ENCODE measurements around the gene MAP3K10.

The MAP3K10 gene

DNA sequence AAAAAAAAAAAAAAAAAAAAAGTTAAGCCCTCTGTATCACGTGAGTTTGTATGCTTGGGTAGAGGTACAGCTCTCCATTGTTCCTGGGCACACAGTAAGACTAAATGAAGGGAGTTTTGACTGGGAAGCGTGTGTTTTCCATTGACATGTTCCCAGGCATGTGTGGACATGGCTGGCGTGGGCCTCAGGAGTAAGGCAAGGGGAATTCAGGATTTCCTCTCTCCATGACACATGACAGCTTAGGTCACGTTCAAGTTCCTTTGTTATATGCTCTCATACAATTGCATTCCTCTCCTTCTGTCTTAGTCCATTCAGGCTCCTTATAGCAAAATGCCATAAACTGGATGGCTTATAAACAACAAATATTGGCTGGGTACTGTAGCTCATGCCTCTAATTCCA is 17.1 kb upstream of the MAP3K10 start:
- DNase-seq (ENCODE audit: low spot score), result no peak

DNA sequence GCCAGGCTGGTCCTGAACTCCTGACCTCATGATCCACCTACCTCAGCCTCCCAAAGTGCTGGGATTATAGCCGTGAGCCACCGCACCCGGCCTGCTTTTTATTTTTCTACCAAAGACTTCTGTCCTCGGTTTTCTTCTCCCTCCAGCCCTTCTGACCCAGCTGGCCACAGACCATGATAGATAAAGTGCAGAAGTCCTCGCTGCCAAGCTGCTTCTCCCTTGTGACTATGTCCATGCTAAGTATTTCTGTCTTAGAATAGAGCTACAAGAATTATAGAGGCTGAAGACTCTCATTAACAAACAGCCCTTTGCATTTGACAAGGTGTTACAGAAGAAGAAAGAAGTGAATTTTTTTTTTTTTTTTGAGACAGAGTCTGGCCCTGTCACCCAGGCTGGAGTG is 15.4 kb upstream of the MAP3K10 start:
- no peak for DNase-seq (ENCODE audit: low spot score)

DNA sequence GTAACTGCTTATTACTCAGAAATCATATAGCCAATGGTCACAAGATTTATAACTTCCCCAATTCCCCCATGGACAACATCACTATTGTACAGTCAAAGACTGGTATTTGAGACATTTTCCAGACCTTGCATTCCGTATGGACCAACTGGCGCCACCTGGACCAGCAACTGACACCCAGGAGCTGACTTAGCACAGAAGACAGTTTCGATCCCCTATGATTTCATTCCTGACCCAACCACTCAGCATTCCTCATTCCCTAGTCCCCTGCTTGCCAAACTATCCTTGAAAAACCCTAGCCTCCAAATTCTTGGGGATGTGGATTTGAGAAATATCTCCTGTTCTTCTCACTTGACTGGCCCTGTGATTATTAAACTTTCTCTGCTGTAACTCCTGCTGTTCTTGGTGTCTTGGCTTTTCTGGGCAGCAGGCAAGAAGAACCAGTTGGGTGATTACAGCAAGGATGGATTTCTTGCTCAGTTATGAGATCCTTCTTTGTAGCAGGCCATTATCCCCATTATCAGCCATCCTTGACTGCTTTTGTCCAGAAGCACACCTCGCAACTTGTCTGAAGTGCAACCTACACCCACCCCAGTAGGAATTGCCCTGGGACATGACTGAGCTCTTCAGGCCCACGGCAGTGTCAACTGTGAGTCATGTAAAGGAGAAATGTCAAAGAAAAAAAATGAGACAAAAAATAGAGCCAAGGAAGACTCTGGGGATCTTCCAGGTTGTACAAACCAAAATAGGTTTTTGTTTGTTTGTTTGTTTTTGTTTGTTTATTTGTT is 13.7 kb upstream of the MAP3K10 start:
- DNase-seq (ENCODE audit: low spot score), result no peak

DNA sequence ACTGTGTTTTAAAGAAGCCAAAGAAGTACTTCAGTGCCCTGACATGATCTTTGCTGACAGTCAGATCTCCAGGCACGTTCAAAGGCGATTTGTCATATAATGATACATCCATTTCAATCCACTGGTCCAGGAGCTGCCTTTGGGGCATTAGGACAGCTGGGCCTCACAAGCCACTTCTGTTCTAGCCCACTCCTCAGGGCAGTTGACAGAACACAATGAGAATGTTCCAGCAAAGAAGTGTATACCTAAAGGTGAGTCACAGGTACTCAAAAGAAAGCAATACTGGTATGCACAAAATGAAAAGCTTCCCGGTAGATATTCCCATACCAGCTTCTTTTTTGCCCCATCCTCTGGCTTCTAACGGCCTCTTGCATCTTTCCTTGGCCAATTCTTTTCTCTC is 12.5 kb upstream of the MAP3K10 start:
- DNase-seq (ENCODE audit: low spot score), result no peak

DNA sequence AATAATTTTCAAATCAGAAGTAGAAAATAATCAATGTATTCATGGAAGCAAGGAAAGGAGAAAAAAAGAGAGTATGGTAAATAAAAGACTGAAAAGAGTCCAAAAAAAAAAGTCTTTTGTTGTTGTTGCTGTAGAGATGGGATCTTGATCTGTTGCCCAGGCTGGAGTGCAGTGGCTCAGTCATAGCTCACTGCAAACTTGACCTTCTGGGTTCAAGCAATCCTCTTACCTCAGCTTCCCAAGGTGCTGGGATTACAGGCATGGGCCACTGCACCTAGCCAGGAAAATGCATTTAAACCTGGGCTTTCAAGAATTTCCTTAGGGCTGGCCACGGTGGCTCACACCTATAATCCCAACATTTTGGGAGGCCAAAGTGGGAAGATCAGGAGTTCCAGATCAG is 7.0 kb upstream of the MAP3K10 start:
- DNase-seq (ENCODE audit: low spot score), result no peak

DNA sequence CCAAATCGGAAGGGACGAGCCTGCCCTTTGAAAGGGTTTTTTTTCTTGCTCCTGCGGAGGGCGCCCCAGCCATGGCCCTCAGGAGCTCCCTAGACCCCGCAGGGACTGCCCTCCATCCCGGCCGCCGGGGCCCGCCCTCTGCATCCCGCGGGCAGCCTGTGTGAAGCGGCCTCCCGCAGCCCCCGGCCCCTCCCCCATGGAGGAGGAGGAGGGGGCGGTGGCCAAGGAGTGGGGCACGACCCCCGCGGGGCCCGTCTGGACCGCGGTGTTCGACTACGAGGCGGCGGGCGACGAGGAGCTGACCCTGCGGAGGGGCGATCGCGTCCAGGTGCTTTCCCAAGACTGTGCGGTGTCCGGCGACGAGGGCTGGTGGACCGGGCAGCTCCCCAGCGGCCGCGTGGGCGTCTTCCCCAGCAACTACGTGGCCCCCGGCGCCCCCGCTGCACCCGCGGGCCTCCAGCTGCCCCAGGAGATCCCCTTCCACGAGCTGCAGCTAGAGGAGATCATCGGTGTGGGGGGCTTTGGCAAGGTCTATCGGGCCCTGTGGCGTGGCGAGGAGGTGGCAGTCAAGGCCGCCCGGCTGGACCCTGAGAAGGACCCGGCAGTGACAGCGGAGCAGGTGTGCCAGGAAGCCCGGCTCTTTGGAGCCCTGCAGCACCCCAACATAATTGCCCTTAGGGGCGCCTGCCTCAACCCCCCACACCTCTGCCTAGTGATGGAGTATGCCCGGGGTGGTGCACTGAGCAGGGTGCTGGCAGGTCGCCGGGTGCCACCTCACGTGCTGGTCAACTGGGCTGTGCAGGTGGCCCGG is 815 bp downstream of the MAP3K10 start:
- DNase-seq (ENCODE audit: low spot score), result no peak

DNA sequence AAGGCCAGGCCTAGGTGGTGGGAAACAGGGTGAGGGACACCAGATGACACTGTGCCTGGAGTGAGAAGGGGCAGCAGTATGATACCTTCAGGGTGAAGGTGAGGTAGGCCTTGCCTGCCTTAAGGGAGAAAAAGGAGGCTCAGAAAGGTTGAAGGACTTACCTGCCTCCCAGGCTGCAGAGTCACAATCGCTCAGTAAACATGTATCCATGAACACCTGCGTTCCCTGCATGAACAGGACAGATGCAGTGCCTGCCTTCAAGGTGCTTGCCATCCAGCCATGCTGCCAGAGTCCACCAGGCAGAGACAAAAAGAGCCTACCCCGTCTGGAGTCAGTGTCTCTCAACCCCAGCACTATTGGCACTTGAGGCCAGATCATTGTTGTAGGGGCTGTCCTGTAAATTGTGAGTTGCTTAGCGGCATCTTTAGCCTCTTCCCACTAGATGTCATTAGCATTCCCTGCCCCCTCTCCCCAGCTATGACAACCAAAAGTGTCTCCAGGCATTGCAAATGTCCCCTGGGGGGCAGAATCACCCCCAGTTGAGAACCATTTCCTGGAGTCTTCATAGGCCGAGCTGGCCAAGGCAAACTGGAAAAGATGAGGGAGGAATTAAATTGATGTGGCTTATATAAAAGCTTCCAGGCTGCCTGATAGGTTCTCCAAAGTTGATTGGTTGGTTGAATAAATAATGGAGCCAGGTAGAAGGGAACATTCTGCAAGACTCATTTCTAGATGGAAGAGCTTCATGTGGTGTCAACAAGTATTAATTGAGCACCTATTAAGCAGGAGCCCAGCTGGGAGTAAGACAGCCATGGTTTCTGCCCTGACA is 1.7 kb downstream of the MAP3K10 start:
- no peak for DNase-seq (ENCODE audit: low spot score)

DNA sequence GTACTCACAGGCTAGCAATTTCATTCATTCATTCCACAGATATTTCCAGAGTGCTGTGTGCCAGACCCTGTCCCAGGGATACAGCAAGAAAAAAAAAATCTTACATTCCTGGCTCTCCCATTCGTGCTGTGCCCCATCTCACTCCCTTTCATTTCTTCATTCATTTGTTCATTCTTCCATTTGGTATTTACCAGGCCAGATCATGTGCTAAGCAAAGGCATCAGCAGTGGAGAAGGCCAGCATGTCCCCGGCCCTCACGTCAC is 2.3 kb downstream of the MAP3K10 start:
- no peak for DNase-seq (ENCODE audit: low spot score)

DNA sequence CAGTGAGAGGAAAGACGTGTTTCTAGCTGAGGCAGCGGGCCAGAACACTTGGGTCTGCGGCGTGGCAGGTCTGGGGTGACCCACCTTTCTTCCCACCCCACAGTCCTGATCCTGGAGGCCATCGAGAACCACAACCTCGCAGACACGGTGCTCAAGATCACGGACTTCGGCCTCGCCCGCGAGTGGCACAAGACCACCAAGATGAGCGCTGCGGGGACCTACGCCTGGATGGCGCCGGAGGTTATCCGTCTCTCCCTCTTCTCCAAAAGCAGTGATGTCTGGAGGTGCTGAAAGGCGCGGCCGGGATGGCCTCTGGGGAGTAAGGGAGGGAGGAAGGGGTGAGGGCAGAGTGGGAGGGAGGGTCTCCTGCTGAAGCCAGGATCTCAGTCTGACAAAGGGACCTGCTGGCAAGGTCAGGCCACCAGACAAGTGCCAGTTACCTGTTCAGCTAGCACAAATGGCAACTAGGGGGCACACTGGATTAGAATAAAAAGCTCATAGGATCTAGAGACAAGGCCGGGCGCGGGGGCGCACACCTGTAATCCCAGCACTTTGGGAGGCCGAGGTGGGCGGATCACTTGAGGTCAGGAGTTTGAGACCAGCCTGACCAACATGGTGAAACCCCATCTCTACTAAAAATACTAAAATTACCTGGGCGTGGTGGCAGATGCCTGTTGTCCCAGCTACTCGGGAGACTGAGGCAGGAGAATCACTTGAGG is 7.2 kb downstream of the MAP3K10 start:
- no peak for DNase-seq (ENCODE audit: low spot score)

DNA sequence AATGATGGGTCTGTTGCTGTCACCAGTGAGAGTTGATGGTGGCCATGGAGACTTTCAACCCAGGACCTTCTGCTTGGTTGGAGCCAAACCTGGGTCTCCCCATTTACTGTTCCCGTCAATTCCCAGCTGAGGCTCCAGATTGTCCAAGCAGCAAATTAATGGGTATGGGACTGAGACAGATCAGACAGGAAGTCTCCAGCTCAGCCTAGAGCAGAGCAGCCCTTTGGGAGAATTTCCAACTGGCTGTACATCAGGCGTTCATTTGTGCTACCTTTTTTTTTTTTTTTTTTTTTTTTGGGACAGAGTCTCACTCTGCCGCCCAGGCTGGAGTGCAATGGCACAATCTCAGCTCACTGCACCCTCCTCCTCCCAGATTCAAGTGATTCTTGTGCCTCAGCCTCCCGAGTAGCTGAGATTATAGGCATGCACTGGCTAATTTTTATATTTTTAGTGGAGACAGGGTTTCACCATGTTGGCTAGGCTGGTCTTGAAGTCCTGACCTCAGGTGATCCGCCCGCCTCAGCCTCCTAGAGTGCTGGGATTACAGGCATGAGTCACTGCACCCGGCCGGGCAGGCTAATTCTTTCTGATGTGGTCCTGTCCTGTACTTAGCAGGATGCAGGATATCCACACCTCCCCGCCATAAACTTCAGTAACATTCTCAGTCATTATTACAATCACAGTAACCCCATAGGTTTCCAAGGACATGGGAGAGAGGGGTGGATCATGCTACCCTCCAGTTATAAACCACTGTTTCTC is 9.3 kb downstream of the MAP3K10 start:
- DNase-seq (ENCODE audit: low spot score), result no peak

DNA sequence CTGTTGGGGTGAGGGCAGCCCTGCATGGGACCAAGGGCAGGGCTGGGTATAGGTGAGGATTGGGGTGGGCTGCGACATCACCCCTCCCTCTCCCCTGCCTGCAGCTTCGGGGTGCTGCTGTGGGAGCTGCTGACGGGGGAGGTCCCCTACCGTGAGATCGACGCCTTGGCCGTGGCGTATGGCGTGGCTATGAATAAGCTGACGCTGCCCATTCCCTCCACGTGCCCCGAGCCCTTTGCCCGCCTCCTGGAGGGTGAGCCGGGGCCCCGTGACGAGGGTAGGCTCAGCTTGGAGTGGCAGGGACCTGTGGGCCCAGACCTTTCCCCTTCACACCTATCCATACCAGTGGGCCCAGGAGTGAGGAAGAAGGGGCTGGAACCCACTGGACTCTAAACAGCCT is 13.2 kb downstream of the MAP3K10 start:
- no peak for DNase-seq (ENCODE audit: low spot score)

DNA sequence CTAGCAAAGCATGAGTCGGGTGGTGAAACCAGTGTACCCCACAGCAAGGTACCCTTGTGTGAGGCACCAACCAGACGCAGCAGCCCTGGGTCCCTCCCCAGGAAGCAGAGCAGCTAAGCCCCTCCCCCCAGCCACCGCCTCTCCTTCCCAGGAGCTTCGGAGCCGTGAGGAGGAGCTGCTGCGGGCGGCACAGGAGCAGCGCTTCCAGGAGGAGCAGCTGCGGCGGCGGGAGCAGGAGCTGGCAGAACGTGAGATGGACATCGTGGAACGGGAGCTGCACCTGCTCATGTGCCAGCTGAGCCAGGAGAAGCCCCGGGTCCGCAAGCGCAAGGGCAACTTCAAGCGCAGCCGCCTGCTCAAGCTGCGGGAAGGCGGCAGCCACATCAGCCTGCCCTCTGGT is 14.5 kb downstream of the MAP3K10 start:
- no peak for DNase-seq (ENCODE audit: low spot score)

DNA sequence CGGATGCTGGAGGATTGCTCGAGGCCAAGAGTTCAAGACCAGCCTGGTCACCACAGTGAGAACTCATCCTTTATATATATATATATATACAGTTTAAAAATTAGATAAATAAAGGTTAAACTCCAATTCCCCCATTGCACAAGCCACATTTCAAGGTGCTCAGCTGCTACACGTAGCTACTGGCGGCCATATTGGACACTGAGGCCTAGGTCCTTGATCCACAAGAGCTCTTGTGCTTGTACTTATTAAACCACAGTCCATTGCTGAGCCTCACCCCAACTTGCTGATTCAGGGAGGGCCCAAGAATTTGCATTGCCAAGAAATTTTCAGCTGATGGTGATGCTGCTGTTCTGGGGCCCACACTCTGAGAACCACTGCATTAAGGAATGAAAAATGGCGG is 17.4 kb downstream of the MAP3K10 start:
- no peak for DNase-seq (ENCODE audit: low spot score)

DNA sequence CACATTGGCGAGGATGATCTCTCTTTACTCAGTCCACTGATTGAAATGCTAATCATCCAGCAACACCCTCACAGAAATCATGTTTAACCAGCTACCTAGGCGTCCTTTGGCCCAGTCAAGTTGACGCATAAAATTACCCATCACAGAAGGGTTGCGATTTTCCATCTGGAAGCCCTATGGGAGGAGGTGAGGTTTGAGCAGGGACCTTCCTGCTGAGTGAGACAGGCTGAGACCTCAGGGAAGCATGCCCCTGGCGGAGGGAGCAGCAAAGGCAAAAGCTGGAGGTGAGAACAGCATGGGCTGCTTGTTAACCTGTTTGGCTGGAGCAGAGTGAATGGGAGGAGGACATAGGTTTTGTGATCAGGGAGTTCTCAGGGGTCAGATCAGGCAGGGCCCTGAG is 19.7 kb downstream of the MAP3K10 start:
- no peak for DNase-seq (ENCODE audit: low spot score)

DNA sequence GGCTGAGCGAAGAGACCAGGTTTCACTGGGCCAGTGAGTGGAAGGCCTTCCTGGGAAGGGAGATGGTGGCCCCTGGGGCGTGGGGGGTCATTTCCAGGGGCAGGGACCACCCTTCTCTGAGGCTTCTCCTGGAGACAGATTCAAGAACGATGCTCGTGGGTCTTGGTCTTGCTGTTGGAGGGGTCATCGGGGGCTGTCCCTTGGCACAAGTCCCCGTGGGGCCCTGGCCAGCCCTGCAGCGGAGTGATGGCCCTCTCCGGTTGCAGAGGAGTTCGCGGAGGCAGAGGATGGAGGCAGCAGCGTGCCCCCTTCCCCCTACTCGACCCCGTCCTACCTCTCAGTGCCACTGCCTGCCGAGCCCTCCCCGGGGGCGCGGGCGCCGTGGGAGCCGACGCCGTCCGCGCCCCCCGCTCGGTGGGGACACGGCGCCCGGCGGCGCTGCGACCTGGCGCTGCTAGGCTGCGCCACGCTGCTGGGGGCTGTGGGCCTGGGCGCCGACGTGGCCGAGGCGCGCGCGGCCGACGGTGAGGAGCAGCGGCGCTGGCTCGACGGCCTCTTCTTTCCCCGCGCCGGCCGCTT is 22.1 kb downstream of the MAP3K10 start:
- DNase-seq (ENCODE audit: low spot score), result no peak

DNA sequence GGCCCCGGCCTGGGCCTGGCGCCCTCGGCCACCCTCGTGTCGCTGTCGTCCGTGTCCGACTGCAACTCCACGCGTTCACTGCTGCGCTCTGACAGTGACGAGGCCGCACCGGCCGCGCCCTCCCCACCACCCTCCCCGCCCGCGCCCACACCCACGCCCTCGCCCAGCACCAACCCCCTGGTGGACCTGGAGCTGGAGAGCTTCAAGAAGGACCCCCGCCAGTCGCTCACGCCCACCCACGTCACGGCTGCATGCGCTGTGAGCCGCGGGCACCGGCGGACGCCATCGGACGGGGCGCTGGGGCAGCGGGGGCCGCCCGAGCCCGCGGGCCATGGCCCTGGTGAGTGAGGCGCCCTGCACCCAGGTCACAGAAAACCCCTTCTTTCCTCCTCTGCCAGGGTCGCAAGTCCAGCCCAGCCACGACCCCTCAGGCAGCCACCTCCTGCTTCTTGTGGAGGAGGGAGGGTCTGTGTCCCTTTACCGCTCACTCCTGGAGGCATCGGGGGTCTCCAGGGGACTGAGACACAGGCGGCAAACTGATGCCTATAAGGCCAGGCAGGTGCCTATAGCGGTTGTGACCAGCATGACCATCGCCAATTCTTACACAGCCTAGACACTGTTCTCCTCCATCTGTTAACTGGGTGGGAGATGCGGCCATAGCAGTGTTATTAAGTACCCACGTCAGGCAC is 22.8 kb downstream of the MAP3K10 start:
- no peak for DNase-seq (ENCODE audit: low spot score)

DNA sequence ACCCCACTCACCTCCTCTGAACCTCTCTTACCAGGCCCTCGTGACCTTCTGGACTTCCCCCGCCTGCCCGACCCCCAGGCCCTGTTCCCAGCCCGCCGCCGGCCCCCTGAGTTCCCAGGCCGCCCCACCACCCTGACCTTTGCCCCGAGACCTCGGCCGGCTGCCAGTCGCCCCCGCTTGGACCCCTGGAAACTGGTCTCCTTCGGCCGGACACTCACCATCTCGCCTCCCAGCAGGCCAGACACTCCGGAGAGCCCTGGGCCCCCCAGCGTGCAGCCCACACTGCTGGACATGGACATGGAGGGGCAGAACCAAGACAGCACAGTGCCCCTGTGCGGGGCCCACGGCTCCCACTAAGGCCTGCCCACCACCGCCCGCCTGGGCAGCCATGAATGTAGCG is 23.7 kb downstream of the MAP3K10 start:
- DNase-seq (ENCODE audit: low spot score), result no peak

DNA sequence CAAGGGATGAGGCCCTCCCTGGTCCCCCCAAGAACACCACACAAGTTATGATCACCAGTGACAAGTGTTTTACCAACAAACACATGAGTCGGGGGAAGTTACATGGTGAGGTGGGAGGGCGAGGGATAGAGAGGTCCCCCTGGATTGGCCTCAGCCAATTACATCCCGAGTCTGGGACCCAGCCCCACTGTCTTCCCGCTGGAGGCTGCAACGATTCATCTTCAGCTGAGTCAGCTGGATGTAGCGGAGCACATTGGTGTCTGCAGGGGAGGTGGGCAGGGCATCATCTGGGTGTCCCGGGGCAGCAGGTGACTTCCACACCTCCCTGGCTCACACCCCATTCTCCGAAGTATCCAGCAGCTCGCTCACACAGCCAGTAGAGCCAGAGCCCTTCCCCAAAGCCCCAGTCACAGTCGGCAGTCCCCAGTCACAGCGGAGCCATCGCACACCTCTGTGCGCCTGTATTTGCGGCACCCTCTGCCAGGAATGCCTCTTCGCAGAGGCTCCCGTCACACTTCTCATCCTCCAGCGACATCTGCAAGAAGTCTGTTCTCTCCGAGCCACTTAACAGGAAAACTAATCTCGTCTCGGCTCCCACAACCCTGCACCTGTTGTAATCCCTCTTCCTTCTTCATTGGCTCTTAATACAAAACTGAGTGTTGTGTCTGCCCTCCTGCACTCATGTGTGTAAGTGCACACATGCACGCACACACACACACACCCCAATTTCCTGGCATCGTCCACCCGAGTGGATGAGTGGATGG is 25.0 kb downstream of the MAP3K10 start:
- DNase-seq (ENCODE audit: low spot score), result no peak

DNA sequence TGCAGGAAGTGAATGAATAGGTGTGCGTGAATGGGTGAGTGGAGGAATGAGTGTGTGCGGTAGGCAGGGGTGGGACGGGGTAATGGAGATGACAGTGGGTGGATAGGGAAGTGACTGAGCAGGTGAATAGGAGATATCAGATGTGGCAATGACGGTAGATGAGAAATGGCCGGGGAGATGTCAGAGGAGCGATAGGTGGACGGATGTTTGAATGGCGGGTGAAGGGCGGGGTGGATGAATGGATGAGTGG is 25.5 kb downstream of the MAP3K10 start:
- DNase-seq (ENCODE audit: low spot score), result no peak
